DND-41 (cell line): ENCODE data around the gene TRIM29.

Experiments
- EZH2 ChIP-seq: IDR thresholded peaks from 3 replicates; pipeline ENCODE4 v1.6.1; 2012; ENCODE audit warnings: borderline replicate concordance, low read depth, mild to moderate bottlenecking, moderate library complexity, low read length, inconsistent platforms; ENCODE audit not compliant: severe bottlenecking
- TF ChIP-seq, protein P1 (sequence below): IDR thresholded peaks from 2 replicates; pipeline ENCODE4 v1.5.1; 2012; ENCODE audit warnings: borderline replicate concordance, low read length, moderate library complexity, mild to moderate bottlenecking; ENCODE audit not compliant: poor library complexity, severe bottlenecking; ENCODE audit errors: extremely low read depth

- TF ChIP-seq, protein P1, sequence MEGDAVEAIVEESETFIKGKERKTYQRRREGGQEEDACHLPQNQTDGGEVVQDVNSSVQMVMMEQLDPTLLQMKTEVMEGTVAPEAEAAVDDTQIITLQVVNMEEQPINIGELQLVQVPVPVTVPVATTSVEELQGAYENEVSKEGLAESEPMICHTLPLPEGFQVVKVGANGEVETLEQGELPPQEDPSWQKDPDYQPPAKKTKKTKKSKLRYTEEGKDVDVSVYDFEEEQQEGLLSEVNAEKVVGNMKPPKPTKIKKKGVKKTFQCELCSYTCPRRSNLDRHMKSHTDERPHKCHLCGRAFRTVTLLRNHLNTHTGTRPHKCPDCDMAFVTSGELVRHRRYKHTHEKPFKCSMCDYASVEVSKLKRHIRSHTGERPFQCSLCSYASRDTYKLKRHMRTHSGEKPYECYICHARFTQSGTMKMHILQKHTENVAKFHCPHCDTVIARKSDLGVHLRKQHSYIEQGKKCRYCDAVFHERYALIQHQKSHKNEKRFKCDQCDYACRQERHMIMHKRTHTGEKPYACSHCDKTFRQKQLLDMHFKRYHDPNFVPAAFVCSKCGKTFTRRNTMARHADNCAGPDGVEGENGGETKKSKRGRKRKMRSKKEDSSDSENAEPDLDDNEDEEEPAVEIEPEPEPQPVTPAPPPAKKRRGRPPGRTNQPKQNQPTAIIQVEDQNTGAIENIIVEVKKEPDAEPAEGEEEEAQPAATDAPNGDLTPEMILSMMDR = no peak
- TF ChIP-seq EZH2 = no peak
These were observed 35.7 kb downstream of the TRIM29 start for GRCh38 chr11:120102050-120102863.
